ENCODE data around the gene NAXD. TPM values are rescaled to one million over a fixed set of nuclear protein-coding genes. Genes with fewer than 3 reads are reported as not detected.
A peak's percentile ranks its signal among the peaks of the same experiment; 100 is the strongest.

The NAXD gene
- total and polyA plus RNA-seq, 10 of the 15 experiments (the other 5 are each of a cell fraction or from before 2014, with no cell fraction given): 1.5 to 36.2 (median 23.8) TPM

DNA sequence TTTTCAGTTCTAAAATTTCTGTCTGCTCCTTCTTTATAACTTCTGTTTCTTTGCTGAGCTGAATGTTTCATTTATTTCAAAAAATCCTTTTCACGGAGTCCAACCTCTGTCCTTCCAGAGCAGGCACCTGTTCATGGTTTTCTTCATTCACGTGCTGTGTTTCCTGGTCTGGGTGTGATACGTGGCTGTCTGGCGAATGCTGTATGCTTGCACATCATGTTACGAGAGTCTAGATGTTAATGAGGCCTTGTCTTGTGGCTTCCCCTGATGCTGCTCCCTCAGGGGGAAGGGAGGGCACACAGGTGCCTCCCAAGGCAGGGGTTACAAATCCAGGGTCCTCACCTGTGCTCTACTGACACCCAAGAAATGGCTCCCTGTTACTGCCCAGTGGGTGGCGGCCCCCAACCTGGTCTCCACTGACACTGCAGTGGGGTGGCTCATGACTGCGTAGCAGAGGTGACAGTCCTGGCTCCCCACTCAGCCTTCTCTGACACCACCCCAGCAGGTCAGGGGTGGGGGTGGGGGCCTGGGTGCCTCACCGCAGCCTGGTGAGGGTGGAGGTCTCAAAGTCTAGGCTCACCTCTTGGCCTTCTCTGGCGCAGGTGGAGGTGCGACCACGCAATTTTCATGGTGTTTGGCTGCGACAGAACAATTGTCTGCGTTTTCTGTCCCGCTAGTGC, 33.7 kb upstream of the NAXD start:
- Histone ChIP-seq H4K20me1 (ENCODE audit: control insufficient read depth, insufficient read depth) (no peaks in the 10 kb centered on the region), H3K36me3 (ENCODE audit: control insufficient read depth in 2 of 2, insufficient read depth in 2 of 2, low read length in 1 of 2) (no peaks in the 10 kb centered on the region), H3K4me2 (ENCODE audit: control insufficient read depth, insufficient read depth) (no peak overlapping the region), H3K79me2 (ENCODE audit: control insufficient read depth, insufficient read depth, low read length) (no peaks in the 10 kb centered on the region), H3K9ac (ENCODE audit: control insufficient read depth, insufficient read depth, low read length) (no peak overlapping the region), H3K27ac (ENCODE audit: control insufficient read depth, insufficient read depth) (no peak overlapping the region), H3K27me3 (replicated peaks in 1 of 2; ENCODE audit: control insufficient read depth in 2 of 2, insufficient read depth in 2 of 2, low read length in 1 of 2) (no peaks in the 10 kb centered on the region), H2AFZ (ENCODE audit: control insufficient read depth, low read depth, low read length) (no peak overlapping the region), H3K4me1 (ENCODE audit: control insufficient read depth, insufficient read depth, low read length) (no peaks in the 10 kb centered on the region), H3K4me3 (no peak overlapping the region), H3K9me3 (replicated peaks; ENCODE audit: control insufficient read depth, insufficient read depth, low read length) (no peaks in the 10 kb centered on the region)
- ChIA-PET POLR2A (no interaction called here), RAD21 (ENCODE audit: unreplicated experiment) (no interaction called here), CTCF (interaction anchor here (1.7 kb wide), 1 partner anchor 12 kb away, joined by 6 read pairs; no protein-coding TSS in a partner anchor), SMC1A (ENCODE audit: uncharacterized antibody, unreplicated experiment) (interaction anchor here (1.0 kb wide), 1 partner anchor 69 kb away, joined by 3 read pairs; no protein-coding TSS in a partner anchor)
- ATAC-seq (no peak; the same call in 2 of the 3 replicates), DNase-seq (ENCODE audit: low read depth, low spot score) (no peak), FAIRE-seq (no peak)
- intact Hi-C loops (cut with micrococcal nuclease; ENCODE audit: unreplicated experiment) (no loop called here), in situ Hi-C loops (cut with MboI) (no loop called here)
- BruUV-seq (replicated peaks): no TSS peak
- 62% methylated on average over 14 of the region's 14 CpGs for whole genome bisulfite sequencing (ENCODE audit: insufficient coverage, insufficient replicate concordance, low lambda C conversion rate, missing lambda C conversion rate)
- TF ChIP-seq HDAC6 (IDR thresholded peaks at IDR 0.05; ENCODE audit: unreplicated experiment): no peak
- TF ChIP-seq MYB (IDR thresholded peaks at IDR 0.05; ENCODE audit: borderline replicate concordance, low read depth, low read length): no peak
- peak in 1 of 2 experiments; percentile 45; a peak in 1 of 4 replicates for TF ChIP-seq BHLHE40 (IDR thresholded peaks at IDR 0.05; ENCODE audit: borderline replicate concordance in 1 of 2, low read depth in 2 of 2, low read length in 1 of 2)

DNA sequence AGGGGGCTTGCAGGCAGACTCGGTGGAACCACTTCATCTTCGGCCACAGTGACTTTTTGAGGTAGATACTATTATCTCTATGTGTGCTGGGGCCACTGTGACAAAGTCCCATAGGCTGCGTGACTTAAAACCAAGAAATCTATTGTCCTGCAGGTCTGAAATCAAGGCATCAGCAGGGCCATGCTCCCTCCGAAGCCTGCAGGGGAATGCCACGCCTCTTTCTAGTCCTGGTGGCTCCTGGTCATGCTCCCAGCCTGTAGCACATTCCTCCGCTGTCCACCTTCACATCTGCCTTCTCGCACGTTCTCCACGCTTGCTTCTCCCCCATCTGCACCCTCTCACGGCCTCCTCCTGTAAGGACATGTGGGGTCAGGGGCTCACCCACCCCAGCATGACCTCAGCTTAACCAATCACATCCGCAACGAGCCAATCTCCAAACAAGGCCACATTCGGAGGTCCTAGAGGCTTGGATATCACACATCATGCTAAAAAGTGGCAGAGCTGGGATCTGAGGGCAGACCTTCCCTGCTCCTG, 32.9 kb upstream of the NAXD start:
- POLR2A ChIA-PET: interaction anchor here (0.6 kb wide), 1 partner anchor 38 kb away, joined by 7 read pairs; no protein-coding TSS in a partner anchor
- TF ChIP-seq HCFC1 (IDR thresholded peaks at IDR 0.05; ENCODE audit: low read length): no peak
- no peak for TF ChIP-seq NR2C1 (IDR thresholded peaks at IDR 0.05)
- TF ChIP-seq ZNF24 (IDR thresholded peaks at IDR 0.05): no peak
- TF ChIP-seq, protein P1, sequence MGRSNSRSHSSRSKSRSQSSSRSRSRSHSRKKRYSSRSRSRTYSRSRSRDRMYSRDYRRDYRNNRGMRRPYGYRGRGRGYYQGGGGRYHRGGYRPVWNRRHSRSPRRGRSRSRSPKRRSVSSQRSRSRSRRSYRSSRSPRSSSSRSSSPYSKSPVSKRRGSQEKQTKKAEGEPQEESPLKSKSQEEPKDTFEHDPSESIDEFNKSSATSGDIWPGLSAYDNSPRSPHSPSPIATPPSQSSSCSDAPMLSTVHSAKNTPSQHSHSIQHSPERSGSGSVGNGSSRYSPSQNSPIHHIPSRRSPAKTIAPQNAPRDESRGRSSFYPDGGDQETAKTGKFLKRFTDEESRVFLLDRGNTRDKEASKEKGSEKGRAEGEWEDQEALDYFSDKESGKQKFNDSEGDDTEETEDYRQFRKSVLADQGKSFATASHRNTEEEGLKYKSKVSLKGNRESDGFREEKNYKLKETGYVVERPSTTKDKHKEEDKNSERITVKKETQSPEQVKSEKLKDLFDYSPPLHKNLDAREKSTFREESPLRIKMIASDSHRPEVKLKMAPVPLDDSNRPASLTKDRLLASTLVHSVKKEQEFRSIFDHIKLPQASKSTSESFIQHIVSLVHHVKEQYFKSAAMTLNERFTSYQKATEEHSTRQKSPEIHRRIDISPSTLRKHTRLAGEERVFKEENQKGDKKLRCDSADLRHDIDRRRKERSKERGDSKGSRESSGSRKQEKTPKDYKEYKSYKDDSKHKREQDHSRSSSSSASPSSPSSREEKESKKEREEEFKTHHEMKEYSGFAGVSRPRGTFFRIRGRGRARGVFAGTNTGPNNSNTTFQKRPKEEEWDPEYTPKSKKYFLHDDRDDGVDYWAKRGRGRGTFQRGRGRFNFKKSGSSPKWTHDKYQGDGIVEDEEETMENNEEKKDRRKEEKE (IDR thresholded peaks at IDR 0.05): no peak
- no peak for TF ChIP-seq RELA (IDR thresholded peaks at IDR 0.05; ENCODE audit: borderline replicate concordance, partially characterized antibody)
- TF ChIP-seq, protein P2, sequence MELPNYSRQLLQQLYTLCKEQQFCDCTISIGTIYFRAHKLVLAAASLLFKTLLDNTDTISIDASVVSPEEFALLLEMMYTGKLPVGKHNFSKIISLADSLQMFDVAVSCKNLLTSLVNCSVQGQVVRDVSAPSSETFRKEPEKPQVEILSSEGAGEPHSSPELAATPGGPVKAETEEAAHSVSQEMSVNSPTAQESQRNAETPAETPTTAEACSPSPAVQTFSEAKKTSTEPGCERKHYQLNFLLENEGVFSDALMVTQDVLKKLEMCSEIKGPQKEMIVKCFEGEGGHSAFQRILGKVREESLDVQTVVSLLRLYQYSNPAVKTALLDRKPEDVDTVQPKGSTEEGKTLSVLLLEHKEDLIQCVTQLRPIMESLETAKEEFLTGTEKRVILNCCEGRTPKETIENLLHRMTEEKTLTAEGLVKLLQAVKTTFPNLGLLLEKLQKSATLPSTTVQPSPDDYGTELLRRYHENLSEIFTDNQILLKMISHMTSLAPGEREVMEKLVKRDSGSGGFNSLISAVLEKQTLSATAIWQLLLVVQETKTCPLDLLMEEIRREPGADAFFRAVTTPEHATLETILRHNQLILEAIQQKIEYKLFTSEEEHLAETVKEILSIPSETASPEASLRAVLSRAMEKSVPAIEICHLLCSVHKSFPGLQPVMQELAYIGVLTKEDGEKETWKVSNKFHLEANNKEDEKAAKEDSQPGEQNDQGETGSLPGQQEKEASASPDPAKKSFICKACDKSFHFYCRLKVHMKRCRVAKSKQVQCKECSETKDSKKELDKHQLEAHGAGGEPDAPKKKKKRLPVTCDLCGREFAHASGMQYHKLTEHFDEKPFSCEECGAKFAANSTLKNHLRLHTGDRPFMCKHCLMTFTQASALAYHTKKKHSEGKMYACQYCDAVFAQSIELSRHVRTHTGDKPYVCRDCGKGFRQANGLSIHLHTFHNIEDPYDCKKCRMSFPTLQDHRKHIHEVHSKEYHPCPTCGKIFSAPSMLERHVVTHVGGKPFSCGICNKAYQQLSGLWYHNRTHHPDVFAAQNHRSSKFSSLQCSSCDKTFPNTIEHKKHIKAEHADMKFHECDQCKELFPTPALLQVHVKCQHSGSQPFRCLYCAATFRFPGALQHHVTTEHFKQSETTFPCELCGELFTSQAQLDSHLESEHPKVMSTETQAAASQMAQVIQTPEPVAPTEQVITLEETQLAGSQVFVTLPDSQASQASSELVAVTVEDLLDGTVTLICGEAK (IDR thresholded peaks at IDR 0.05; ENCODE audit: borderline replicate concordance): no peak

More for the DNA sequence above, 32.9 kb upstream of the NAXD start:
- SMC1A ChIA-PET (ENCODE audit: uncharacterized antibody, unreplicated experiment): interaction anchor here (1.0 to 1.4 kb wide), 2 partner anchors 70 to 127 kb away, joined by 3 read pairs; no protein-coding TSS in a partner anchor
- no peaks in the 10 kb centered on the region for H3K36me3 ChIP-seq (ENCODE audit: control insufficient read depth in 2 of 2, insufficient read depth in 2 of 2, low read length in 1 of 2)
- H3K4me3 ChIP-seq: no peak overlapping the region
- H2AFZ ChIP-seq (ENCODE audit: control insufficient read depth, low read depth, low read length): no peak overlapping the region
- H3K9me3 ChIP-seq (replicated peaks; ENCODE audit: control insufficient read depth, insufficient read depth, low read length): no peaks in the 10 kb centered on the region
- RAD21 ChIA-PET (ENCODE audit: unreplicated experiment): no interaction called here
- FAIRE-seq: no peak
- CTCF ChIA-PET: no interaction called here
- in situ Hi-C loops (cut with MboI) (no loop called here), intact Hi-C loops (cut with micrococcal nuclease; ENCODE audit: unreplicated experiment) (no loop called here)
- H4K20me1 ChIP-seq (ENCODE audit: control insufficient read depth, insufficient read depth): no peaks in the 10 kb centered on the region
- H3K9ac ChIP-seq (ENCODE audit: control insufficient read depth, insufficient read depth, low read length): no peak overlapping the region
- ATAC-seq: no peak
- no peaks in the 10 kb centered on the region for H3K79me2 ChIP-seq (ENCODE audit: control insufficient read depth, insufficient read depth, low read length)
- H3K27me3 ChIP-seq (replicated peaks in 1 of 2; ENCODE audit: control insufficient read depth in 2 of 2, insufficient read depth in 2 of 2, low read length in 1 of 2): no peaks in the 10 kb centered on the region
- BruUV-seq (replicated peaks): no TSS peak
- H3K4me2 ChIP-seq (ENCODE audit: control insufficient read depth, insufficient read depth): no peak overlapping the region
- no peak overlapping the region for H3K27ac ChIP-seq (ENCODE audit: control insufficient read depth, insufficient read depth)
- WGBS (ENCODE audit: insufficient coverage, insufficient replicate concordance, low lambda C conversion rate, missing lambda C conversion rate): 60% methylated on average over 13 of the region's 13 CpGs
- H3K4me1 ChIP-seq (ENCODE audit: control insufficient read depth, insufficient read depth, low read length): no peaks in the 10 kb centered on the region
- no peak for DNase-seq (ENCODE audit: low read depth, low spot score)
